NCI-H1048 (cell line): Measurements from ENCODE around the gene SPTLC3.

Source experiments
- DNase-seq: peaks from one replicate; lab custom pipeline; 2025; lab: John Stamatoyannopoulos, UW

The SPTLC3 gene

DNA sequence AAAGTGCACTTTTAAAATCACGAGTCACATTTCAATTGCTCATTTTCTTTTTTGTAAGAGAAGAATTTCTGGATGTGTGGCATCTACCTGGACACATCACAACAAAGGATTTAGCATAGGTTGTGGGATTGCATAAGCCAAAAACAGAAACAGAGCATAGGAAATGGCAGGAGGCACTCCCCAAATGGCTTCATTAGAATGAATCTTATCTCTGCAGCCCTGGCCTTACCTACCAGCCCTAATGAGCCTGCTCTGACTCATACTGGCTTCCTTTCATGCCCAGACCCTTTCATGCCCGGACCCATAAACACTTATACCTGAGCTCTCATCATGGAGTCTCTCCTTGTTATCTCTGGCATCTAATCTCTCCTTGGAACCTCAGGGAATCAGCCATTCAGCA, 23.9 kb upstream of the SPTLC3 start:
- no peak for DNase-seq

GRCh38 chr20:12987261-12987660, 21.5 kb upstream of the SPTLC3 start:
- DNase-seq = no peak

GRCh38 chr20:12989586-12990115, 19.1 kb upstream of the SPTLC3 start:
- DNase-seq = no peak

DNA sequence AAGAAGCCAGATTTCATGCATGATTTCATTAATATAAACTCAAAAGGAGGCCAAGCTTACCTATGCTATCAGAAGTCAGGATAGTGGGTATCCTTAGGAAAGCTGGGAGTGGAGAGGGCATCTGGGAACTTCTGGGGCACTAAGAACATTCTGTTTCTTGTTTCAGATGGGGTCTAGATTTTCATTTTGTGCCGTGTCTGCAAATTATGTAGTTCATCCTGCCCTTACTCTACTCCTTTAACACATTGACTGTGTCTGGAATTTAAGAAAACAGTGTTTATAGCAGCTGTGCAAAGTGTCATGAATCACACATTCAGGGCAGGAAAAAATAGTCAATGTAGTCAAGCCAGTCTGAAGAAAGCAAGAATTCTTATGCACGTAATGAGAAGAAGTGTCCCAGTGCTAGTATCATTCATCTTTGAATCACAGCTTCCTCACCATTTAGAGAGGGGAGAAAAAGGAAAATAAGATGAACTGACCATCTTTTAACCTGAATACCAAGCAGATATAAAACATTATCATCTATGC, 11.6 kb upstream of the SPTLC3 start:
- no peak for DNase-seq

DNA sequence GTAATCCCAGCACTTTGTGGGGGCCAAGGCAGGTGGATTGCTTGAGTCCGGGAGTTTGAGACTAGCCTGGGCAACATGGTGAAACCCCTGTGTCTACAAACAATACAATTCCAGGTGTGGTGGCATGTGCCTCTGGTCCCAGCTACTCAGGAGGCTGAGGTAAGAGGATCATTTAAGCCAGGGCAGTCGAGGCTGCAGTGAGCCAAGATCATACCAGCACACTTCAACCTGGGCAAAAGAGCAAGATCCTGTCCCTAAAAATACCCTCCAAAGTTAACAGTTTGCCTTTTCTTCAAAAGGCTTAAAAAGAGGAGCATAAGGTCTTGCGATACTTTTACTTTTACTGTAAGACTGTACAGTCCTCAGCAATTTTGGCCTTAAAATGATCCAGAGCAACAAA, 10.7 kb upstream of the SPTLC3 start:
- DNase-seq = no peak

- DNase-seq = no peak
Measured at GRCh38 chr20:12999201-12999600, 9.6 kb upstream of the SPTLC3 start.

DNA sequence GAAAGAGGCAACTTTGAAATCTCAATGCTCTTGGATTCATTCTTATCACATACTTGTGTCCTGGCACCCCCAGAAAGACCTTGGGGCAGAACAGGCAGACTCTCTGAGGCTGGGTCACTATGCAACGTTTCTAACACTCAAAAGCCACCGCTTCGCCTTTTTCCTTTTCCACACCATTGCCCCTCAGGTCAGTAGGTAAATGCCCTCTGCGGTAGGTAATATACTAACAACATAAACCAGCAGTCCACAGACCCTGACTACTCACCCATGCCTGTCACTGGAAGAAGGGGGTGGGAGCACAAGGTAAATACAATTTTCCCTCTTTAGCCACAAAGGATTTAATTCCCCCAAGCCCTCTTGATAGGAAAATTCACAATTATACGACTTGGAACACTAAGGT, 6.5 kb upstream of the SPTLC3 start:
- DNase-seq = no peak

DNA sequence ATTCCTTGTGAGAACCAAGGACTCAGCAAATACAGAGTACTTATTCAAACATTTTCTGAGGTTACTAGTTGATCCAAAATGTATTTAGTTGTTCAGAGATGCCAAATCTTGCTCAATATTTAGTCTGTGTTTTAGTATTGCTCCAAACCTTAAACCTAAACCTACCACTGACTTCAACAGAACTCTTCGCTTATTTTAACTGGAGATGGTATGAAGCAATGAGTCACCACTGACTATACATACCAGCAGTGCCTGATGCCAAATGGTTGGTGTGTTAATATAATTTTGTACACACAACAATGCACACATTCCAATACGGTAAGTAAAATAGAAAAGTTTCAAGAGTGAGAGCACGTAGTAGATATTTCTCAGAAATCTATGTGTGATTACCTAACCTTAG, 1.9 kb upstream of the SPTLC3 start:
- no peak for DNase-seq

- no peak for DNase-seq
Measured at GRCh38 chr20:13007596-13007995, 1.2 kb upstream of the SPTLC3 start.

GRCh38 chr20:13009682-13010406, 1.1 kb downstream of the SPTLC3 start:
- DNase-seq = no peak

- no peak for DNase-seq
Measured at GRCh38 chr20:13012886-13013285, 4.1 kb downstream of the SPTLC3 start.

DNA sequence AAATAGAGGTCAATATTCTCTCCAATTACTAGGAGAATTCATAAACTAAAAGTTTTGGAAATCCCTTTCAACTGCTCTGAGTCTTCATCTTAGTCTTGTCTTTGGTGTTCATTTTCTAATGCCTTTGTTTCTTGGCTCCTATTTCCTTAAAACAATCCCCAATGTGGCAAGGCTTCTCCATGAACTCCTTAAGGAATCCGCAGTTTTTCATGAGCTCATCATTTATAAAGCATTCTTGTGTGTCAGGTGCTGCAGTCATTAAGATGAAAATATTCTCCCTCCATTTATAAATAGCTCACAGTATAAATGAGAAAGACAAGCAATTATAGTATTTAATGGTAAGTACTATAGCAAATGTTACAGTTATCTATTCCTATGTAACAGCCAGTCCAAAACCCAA, 4.6 kb downstream of the SPTLC3 start:
- no peak for DNase-seq

DNA sequence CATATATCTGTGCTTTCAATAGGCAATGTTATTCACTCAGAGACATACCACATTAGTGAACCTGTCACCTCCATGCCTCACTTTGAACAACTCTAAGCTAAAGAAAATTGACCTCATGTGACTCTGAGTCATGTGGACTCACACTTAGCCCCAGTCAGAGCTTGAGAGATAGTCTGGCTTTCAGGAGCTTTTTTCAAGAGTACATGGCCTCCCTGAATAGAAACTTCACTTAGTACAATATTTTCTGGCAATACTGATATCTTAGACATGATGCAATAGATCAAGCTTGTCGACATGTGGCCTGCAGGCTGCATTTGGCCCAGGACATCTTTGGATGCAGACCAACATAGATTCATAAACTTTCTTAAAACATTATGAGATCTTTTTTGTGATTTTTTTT, 8.5 kb downstream of the SPTLC3 start:
- no peak for DNase-seq

- DNase-seq = no peak
Measured at GRCh38 chr20:13017883-13018535, 9.2 kb downstream of the SPTLC3 start.

DNA sequence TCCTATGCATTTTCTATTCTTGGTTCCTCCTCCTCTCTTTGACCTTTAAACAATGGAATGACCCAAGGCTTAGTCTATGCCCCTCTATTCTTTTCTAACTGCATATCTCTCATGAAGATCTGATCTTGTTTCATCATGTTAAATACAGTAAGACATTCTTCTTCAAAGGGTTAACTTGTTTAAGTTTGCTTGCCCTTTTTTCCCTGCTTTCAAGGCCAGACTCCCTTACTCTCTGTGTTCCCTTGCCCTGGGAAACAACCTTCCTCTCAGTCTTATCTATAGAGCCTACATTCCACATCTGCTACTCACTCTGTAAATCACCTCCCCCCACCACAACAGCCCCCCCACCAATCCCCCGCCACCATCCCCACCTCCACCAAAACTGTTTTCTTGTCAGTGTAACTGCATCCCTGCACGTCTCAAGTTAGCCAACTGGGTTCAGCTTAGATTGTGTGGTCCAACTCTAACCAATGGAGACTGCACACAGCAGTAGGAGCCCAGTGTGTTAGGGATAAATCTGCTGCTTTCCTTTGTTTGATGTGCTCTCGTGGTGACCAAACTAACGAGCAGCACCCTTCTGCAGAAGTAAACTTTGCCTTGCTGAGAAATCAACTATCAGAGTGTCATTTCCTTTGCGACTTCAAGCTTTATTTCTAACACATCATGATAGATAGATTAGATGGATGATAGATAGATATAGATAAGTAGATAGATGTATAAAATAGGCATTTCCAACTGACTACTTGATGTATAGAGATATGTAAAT, 12.6 kb downstream of the SPTLC3 start:
- no peak for DNase-seq

DNA sequence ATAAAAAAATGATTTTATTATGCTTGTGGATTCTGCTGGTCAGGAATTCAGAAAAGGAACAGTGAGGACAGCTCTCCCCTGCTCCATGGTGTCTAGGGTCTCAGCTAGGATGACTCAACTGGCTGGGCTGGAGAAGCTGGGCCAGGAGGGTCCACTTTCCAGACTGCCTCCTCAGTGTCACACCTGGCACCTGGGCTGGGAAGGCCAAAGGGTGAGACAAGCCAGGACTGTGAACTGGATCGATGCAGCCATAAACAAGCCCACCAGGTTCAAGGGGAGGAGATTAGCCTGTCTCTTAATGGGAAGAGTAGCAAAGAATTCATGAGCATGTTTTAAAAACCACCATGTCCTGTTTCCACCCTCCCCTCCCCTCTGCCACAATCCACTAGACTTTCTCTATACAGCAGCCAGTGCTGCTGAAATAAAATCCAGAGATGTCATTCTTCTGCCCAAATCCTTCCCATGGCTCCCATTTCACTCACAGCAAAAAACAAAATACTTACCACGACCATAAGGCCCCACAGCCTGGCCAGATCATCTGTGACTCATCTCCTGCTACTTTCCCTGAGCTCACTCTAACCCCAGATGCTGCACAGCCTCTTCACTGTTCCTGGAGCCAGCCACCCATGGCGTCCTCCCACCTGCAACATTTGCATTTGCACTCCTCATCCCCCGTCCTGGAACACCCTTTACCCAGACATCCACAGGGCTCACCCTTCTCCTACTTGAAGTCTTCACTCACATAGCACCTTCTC, 13.8 kb downstream of the SPTLC3 start:
- no peak for DNase-seq

GRCh38 chr20:13024596-13024995, 15.8 kb downstream of the SPTLC3 start:
- DNase-seq = no peak

DNA sequence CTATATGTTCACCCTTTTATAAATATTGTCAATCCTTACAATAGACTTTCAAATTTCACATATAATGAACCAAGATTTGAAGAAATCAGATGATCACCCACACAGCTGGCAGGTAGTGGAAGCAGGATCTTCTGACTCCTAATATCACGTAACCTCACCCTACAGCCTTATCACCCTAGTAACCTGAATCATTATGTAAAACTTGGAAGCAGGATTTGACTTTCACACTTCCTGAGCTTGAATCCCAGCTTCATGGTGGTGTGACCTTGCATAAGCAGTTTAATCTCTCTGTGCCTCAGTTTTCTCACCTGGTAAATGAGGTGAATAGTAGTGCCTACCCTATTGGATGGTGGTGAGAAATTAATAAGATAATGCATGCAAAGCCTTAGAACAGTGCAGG, 16.4 kb downstream of the SPTLC3 start:
- DNase-seq = no peak

DNA sequence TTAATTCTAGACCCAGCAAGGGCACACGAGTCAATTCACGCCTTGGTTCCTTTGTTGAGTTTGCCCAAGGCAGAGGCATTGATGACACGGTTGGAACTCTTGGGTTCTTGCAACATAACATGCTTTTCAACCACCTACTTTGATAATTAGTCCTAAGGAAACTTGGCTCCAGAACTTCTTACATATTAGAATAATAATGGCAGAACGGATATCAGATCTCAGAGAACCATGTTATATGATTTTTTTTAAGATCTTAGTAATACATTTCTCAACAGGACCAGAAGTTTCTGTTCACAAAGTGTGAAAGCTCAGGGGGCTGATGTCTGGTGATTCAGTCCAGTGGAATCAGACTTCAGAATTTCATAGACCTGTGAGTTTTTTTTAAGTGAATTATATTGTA, 19.2 kb downstream of the SPTLC3 start:
- DNase-seq = no peak

GRCh38 chr20:13028673-13029072, 19.9 kb downstream of the SPTLC3 start:
- DNase-seq = no peak

DNA sequence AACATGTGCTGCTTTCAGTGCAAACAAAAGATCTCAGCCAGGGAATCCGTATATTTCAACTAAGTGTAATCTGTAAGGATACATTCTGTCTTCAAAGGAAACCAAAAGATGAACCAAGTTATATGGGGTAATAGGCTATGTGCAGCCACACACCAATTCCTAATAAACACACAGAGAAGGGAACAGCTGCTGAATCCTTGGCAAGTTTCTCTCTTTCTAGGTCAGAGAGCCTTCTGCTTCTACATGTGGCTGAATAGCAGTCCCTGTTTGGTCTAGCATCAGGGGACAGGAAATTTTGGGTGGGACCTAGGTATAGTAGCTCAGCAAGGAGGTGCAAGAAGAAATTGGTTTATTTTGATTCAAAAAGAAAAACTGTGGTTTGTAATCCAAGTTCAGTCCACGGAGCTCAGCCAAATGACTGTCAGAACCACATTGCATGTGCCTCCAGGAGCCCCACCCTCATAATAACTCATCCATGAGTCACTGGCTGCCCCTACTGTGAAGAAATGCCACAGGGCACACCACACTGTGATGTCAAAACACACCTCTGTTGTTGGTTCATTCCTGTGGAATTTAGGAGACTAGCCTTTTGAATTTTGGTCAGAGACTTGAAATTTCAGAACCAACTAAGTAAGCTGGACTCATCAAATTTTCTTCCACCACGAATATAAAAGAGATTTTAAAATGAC, 21.1 kb downstream of the SPTLC3 start:
- no peak for DNase-seq
